ENCODE data around the gene GAL3ST2.
"Not testable (repeated sequence)": the region's sequence is repeated elsewhere in the genome, so short reads cannot be mapped to it uniquely, and the experiment has no call there.

The GAL3ST2 gene

DNA sequence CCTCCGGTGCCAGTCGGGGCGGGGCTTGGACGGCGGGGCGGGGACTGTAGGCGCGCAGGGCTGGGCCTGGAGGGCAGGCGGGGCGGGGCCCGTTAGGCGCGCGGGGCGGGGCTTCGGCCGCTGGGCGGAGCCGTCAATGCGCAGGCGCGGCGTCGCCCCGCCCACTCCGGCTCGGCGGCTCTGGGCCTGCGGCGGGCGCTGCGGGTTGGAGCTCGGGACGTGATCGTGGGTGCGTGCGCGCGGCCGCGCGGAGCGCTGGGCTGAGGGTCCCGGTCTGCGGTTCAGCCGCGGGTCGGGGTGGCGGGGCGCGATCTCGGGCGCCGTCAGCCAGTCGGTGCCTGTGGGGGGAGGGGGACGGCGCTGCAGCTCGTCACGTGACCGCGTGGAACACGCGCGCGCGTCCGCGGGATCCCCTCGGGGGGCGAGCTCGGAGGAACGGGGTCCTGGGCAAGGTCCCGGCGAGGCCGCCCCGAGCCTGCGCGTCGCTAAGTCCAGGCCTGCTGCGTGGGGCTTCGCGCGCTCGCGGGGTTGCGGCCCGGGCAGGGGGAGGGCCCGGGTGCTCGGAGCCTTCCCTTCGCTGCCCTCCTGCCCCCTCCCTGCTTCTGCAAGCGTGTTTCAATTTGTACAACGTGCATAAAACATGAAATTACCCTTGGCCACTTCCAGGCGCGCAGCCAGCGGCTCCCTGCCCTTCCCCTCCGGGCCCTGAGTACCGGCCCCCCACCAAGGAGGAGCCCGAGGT lies 42.0 kb upstream of the GAL3ST2 start, which contains the start of gene D2HGDH:
D2HGDH (plus strand) TSS at position 164 of the 742 bp plus-strand sequence. CDS start 595 bp downstream, outside the sequence.
- H3K27ac ChIP-seq = peak within 1 kb of the TSS; percentile 81
- H3K9me3 ChIP-seq (ENCODE audit: low read depth, low read length) = no peaks in the 10 kb centered on the region
- no peak for DNase-seq (ENCODE audit: low read depth, low spot score)
- peak; percentile 28; the same call in 1 of the 2 replicates for TF ChIP-seq POLR2AphosphoS5 (IDR thresholded peaks at IDR 0.05; ENCODE audit: borderline replicate concordance, low read depth, low read length)
- TF ChIP-seq FOXP2 (optimal IDR thresholded peaks at IDR 0.05; ENCODE audit: control extremely low read depth, extremely low read length, insufficient read depth) = no peak
- no peak for TF ChIP-seq EZH2 (IDR thresholded peaks at IDR 0.05)
- H3K9ac ChIP-seq (ENCODE audit: insufficient read length) = peak within 1 kb of the TSS; percentile 90
- H3K36me3 ChIP-seq (ENCODE audit: insufficient read depth, low read length) = no peaks in the 10 kb centered on the region
- H3K4me3 ChIP-seq = peak within 1 kb of the TSS; percentile 96

DNA sequence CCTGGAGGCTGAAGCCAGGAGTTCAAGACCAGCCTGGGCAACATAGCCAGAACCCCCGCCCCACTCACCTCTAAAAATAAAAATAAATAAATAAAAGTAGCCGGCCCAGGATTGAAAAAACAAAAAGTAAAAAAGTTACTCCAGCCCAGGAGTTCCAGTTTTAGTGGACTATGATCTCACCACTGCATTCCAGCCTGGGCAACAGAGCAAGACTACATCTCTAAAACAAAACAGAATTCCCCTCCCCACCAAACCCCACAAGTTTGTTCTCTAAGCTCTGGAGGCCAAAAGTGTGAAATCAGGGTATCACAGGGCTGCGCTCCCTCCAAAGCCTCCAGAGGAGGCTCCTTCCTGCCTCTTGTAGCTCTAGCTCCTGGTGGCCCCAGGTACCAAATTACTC lies 40.5 kb upstream of the GAL3ST2 start:
- no peak overlapping the region for H3K4me3 ChIP-seq
- no peak overlapping the region for H3K27ac ChIP-seq
- no peak for DNase-seq (ENCODE audit: low read depth, low spot score)
- H3K9ac ChIP-seq (ENCODE audit: insufficient read length) = no peak overlapping the region
- TF ChIP-seq EZH2 (IDR thresholded peaks at IDR 0.05) = no peak
- no peak for TF ChIP-seq FOXP2 (optimal IDR thresholded peaks at IDR 0.05; ENCODE audit: control extremely low read depth, extremely low read length, insufficient read depth)
- no peak for TF ChIP-seq POLR2AphosphoS5 (IDR thresholded peaks at IDR 0.05; ENCODE audit: borderline replicate concordance, low read depth, low read length)
- no peaks in the 10 kb centered on the region for H3K36me3 ChIP-seq (ENCODE audit: insufficient read depth, low read length)
- no peaks in the 10 kb centered on the region for H3K9me3 ChIP-seq (ENCODE audit: low read depth, low read length)

DNA sequence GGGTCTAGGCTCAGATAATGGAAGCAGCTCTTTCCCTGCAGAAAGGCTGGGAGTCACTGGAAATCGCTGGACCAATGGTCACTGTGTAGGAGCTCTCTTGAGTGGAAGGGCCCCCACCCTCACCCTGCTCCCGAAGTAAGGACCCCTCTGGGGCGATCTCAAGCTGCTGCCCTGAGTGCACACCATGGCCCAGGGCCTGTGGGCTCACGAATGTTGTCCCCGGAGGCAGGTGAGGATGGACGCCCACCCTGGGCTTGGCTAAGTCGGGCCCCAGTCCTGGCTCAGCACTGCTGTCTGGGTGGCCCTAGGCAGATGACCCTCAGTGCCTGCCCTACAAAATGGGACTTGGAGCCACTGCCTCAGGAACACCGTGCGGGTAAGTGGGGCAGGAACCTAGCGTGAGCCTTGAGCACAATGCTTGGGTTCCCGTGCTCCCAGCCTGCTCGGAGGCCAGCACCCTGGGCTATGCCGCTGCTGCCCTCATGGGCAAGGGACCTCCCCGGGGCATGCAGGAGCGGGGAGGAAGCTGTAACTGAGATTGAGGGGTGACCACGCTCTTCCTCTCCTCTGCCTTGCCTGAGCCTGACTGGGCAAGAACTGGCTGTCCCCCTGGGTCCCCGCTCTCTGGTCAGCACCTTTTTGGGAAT lies 38.5 kb upstream of the GAL3ST2 start:
- Histone ChIP-seq H3K36me3 (ENCODE audit: insufficient read depth, low read length) (no peaks in the 10 kb centered on the region), H3K9ac (ENCODE audit: insufficient read length) (no peak overlapping the region), H3K27ac (no peak overlapping the region), H3K4me3 (no peak overlapping the region), H3K9me3 (ENCODE audit: low read depth, low read length) (no peaks in the 10 kb centered on the region)
- no peak for DNase-seq (ENCODE audit: low read depth, low spot score)
- TF ChIP-seq FOXP2 (optimal IDR thresholded peaks at IDR 0.05; ENCODE audit: control extremely low read depth, extremely low read length, insufficient read depth) = no peak
- TF ChIP-seq POLR2AphosphoS5 (IDR thresholded peaks at IDR 0.05; ENCODE audit: borderline replicate concordance, low read depth, low read length) = no peak
- no peak for TF ChIP-seq EZH2 (IDR thresholded peaks at IDR 0.05)

DNA sequence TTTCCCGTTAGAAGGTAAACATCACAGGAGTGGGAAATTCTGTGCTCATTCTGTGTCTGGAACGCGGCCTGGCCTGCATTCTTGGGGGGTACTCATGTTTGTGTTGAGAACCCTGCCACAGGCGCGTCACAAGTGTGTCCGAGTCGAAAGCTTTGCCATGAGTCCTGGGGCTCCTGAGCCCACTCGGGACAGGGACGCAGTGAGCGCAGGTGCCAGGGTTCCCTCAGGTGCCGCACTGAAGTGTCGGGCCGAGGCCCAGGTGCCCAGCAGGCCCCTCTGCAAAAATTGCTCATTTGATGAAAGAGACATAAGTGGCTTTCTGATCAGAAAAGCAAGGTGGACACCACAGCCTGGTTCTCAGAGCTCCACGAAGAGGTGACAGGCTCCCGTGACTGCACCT lies 37.4 kb upstream of the GAL3ST2 start:
- peaks cover 5% of the 10 kb centered on the region; the same call in 1 of the 2 replicates for H3K36me3 ChIP-seq (ENCODE audit: insufficient read depth, low read length)
- TF ChIP-seq EZH2 (IDR thresholded peaks at IDR 0.05) (no peak), FOXP2 (optimal IDR thresholded peaks at IDR 0.05; ENCODE audit: control extremely low read depth, extremely low read length, insufficient read depth) (no peak), POLR2AphosphoS5 (IDR thresholded peaks at IDR 0.05; ENCODE audit: borderline replicate concordance, low read depth, low read length) (no peak)
- DNase-seq (ENCODE audit: low read depth, low spot score) = no peak
- H3K27ac ChIP-seq = no peak overlapping the region
- H3K9me3 ChIP-seq (ENCODE audit: low read depth, low read length) = no peaks in the 10 kb centered on the region
- H3K9ac ChIP-seq (ENCODE audit: insufficient read length) = no peak overlapping the region
- no peak overlapping the region for H3K4me3 ChIP-seq

DNA sequence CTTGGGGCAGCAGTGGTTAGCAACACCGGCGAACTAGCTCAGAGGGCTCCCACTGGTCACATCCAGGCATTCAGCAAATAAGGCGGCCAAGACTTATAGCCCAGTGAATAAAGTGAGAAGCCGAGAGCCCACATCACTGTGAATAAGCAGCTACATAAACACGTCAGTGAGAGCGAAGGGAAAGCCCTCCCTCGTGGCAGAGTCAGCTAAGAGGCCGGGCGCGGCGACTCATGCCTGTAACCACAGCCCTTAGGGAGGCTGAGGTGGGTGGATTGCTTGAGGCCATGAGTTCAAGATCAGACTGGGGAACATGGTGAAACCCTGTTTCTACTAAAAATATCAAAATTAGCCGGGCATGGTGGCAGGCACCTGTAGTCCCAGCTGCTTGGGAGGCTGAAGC lies 37.0 kb upstream of the GAL3ST2 start:
- no peak for DNase-seq (ENCODE audit: low read depth, low spot score)
- TF ChIP-seq EZH2 (IDR thresholded peaks at IDR 0.05) (no peak), FOXP2 (optimal IDR thresholded peaks at IDR 0.05; ENCODE audit: control extremely low read depth, extremely low read length, insufficient read depth) (no peak), POLR2AphosphoS5 (IDR thresholded peaks at IDR 0.05; ENCODE audit: borderline replicate concordance, low read depth, low read length) (no peak)
- Histone ChIP-seq H3K27ac (no peak overlapping the region), H3K36me3 (ENCODE audit: insufficient read depth, low read length) (peaks cover 10% of the 10 kb centered on the region; the same call in 1 of the 2 replicates), H3K9ac (ENCODE audit: insufficient read length) (no peak overlapping the region), H3K4me3 (no peak overlapping the region), H3K9me3 (ENCODE audit: low read depth, low read length) (no peaks in the 10 kb centered on the region)

DNA sequence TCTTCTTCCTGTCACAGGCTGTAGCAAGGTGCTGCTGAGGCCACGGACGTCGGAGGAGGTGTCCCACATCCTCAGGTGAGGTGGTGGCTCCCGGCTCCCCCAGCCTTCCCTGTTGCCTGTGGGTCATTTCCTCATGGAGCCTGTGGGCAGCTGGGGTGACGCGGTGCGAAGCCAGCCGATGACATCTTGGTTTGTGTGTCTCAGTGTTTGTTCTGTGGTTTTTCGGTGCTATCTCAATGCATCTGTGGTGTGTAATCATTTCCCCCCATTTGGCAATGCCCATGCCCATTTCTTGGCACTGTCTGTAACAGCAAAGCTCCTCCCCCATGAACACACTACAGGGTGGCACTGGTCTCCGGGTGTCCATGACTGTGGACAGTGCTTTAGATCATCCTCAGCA lies 35.6 kb upstream of the GAL3ST2 start:
- H3K27ac ChIP-seq = no peak overlapping the region
- H3K9ac ChIP-seq (ENCODE audit: insufficient read length) = no peak overlapping the region
- no peak overlapping the region for H3K4me3 ChIP-seq
- H3K9me3 ChIP-seq (ENCODE audit: low read depth, low read length) = no peaks in the 10 kb centered on the region
- no peak for TF ChIP-seq FOXP2 (optimal IDR thresholded peaks at IDR 0.05; ENCODE audit: control extremely low read depth, extremely low read length, insufficient read depth)
- no peak for TF ChIP-seq EZH2 (IDR thresholded peaks at IDR 0.05)
- TF ChIP-seq POLR2AphosphoS5 (IDR thresholded peaks at IDR 0.05; ENCODE audit: borderline replicate concordance, low read depth, low read length) = no peak
- peaks cover 23% of the 10 kb centered on the region; the same call in 1 of the 2 replicates for H3K36me3 ChIP-seq (ENCODE audit: insufficient read depth, low read length)
- DNase-seq (ENCODE audit: low read depth, low spot score) = no peak

DNA sequence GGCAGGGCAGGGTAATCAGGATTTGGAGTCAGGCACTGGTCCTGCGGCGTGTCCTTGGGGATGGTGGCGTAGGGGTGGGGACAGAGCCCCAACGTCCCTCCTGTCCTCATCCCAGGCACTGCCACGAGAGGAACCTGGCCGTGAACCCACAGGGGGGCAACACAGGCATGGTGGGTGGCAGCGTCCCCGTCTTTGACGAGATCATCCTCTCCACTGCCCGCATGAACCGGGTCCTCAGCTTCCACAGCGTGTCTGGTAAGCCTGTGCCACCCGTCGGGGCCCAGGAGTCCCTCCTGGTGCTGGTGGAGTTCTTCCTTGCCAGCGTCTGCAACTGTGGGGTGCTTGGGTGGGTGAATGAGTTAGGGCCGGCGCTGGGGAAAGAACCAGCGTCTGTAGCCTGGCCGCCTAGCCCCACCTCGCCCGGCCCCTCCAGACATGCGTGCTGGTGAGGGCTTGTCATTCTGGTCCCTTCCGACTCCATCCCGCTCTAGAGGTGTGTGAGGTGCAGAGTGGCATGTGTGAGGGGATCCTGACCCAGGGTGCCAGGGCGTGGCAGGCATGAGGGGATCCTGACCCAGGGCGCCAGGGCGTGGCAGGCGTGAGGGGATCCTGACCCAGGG lies 34.2 kb upstream of the GAL3ST2 start:
- no peak for TF ChIP-seq FOXP2 (optimal IDR thresholded peaks at IDR 0.05; ENCODE audit: control extremely low read depth, extremely low read length, insufficient read depth)
- no peak for TF ChIP-seq POLR2AphosphoS5 (IDR thresholded peaks at IDR 0.05; ENCODE audit: borderline replicate concordance, low read depth, low read length)
- no peak for TF ChIP-seq EZH2 (IDR thresholded peaks at IDR 0.05)
- H3K9ac ChIP-seq (ENCODE audit: insufficient read length) = no peak overlapping the region
- no peak for DNase-seq (ENCODE audit: low read depth, low spot score)

DNA sequence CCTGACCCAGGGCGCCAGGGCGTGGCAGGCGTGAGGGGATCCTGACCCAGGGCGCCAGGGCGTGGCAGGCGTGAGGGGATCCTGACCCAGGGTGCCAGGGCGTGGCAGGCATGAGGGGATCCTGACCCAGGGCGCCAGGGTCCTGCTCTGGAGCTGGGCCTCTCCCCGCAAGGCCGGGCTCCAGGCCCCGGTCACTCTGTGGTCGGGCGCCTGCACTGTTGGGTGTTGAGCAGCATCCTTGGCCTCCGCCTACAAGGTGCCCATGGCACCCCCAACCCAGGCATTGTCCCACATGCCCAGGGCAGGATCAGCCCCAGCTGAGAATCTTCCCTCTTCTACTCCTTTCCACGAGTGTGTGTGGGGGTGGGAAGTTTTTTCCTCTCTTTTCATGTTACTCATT lies 33.6 kb upstream of the GAL3ST2 start:
- H3K4me3 ChIP-seq; H3K27ac ChIP-seq; DNase-seq (ENCODE audit: low read depth, low spot score); H3K9ac ChIP-seq (ENCODE audit: insufficient read length); H3K9me3 ChIP-seq (ENCODE audit: low read depth, low read length): not testable (repeated sequence)
- peaks cover 27% of the 10 kb centered on the region; the same call in 1 of the 2 replicates for H3K36me3 ChIP-seq (ENCODE audit: insufficient read depth, low read length)

More for the DNA sequence above, 34.2 kb upstream of the GAL3ST2 start:
- Histone ChIP-seq H3K4me3 (no peak overlapping the region), H3K27ac (no peak overlapping the region), H3K36me3 (ENCODE audit: insufficient read depth, low read length) (peaks cover 27% of the 10 kb centered on the region; the same call in 1 of the 2 replicates), H3K9me3 (ENCODE audit: low read depth, low read length) (no peaks in the 10 kb centered on the region)

All from SK-N-MC (cell line).